Measurements from ENCODE around the gene NME9. TPM values are rescaled to one million over a fixed set of nuclear protein-coding genes. Genes with fewer than 3 reads are reported as not detected.

NME9 gene
- total and polyA plus RNA-seq, 2 donors from 2014 or later = 0.73 to 3.5 TPM

DNA sequence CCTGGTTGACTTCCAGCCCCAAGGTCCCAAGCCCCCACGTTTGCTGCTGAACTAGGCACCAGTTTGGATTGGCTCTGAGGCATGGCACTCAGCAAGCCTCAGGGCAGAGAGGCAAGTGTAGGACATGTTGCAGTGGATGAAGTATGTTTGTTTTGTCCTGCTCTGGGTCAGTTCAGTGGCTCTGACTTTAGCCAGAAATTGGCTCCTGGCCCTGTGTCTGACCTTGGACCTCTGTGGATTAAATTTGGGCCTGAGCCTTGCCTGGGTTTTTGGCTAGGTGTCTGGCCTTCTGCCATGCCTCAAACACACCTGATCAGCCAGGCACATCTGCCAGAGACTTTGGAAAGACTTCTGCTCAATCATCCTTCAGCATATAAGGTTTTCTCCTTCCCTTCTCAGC lies 15.1 kb upstream of the NME9 start:
- no peak for DNase-seq
- intact Hi-C loops (cut with DNase I) = no loop called here
- no peak overlapping the region for H3K9ac ChIP-seq (ENCODE audit: low read length in 3 of 3)
- H3K9me3 ChIP-seq (ENCODE audit: control insufficient read depth in 2 of 3, insufficient read depth in 1 of 3, low read length in 3 of 3) = no peaks in the 10 kb centered on the region
- peaks cover 0 to 9% (median 3%) of the 10 kb centered on the region in 3 donors for H3K4me1 ChIP-seq (ENCODE audit: control insufficient read depth in 2 of 3, insufficient read depth in 2 of 3, low read depth in 1 of 3, low read length in 3 of 3)
- TF ChIP-seq, protein P1, sequence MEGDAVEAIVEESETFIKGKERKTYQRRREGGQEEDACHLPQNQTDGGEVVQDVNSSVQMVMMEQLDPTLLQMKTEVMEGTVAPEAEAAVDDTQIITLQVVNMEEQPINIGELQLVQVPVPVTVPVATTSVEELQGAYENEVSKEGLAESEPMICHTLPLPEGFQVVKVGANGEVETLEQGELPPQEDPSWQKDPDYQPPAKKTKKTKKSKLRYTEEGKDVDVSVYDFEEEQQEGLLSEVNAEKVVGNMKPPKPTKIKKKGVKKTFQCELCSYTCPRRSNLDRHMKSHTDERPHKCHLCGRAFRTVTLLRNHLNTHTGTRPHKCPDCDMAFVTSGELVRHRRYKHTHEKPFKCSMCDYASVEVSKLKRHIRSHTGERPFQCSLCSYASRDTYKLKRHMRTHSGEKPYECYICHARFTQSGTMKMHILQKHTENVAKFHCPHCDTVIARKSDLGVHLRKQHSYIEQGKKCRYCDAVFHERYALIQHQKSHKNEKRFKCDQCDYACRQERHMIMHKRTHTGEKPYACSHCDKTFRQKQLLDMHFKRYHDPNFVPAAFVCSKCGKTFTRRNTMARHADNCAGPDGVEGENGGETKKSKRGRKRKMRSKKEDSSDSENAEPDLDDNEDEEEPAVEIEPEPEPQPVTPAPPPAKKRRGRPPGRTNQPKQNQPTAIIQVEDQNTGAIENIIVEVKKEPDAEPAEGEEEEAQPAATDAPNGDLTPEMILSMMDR (IDR thresholded peaks at IDR 0.05; ENCODE audit: borderline replicate concordance, extremely low read depth, insufficient read depth) = no peak
- no peak overlapping the region for H3K4me3 ChIP-seq (ENCODE audit: low read length in 3 of 3)
- no peaks in the 10 kb centered on the region for H3K36me3 ChIP-seq (ENCODE audit: control insufficient read depth in 2 of 3, insufficient read depth in 3 of 3, low read length in 3 of 3)
- H3K27ac ChIP-seq (ENCODE audit: low read depth in 2 of 2, low read length in 2 of 2) = no peak overlapping the region
- no peak for FAIRE-seq
- H3K27me3 ChIP-seq (ENCODE audit: control insufficient read depth, insufficient read depth, low read length) = no peaks in the 10 kb centered on the region

DNA sequence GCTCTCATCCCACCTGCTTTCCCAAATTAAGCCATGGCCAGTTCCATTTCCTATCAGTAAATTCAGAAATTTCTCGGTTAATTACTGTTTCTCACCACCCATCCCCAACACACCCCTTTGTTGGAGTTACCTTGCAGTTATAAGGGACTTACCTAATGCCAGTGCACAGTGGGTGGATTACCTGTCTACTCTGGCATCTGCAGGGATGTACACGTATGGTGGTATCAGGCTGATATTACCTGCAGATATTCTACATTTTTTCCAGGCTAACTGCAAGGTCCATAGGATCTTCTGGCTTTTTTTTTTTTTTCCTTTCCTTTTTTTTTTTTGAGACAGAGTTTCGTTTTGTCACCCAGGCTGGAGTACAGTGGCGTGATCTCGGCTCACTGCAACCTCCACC lies 10.9 kb upstream of the NME9 start:
- Histone ChIP-seq H3K27me3 (ENCODE audit: control insufficient read depth, insufficient read depth, low read length) (no peaks in the 10 kb centered on the region), H3K9me3 (ENCODE audit: control insufficient read depth in 2 of 3, insufficient read depth in 1 of 3, low read length in 3 of 3) (no peaks in the 10 kb centered on the region), H3K4me3 (ENCODE audit: low read length in 3 of 3) (no peak overlapping the region), H3K36me3 (ENCODE audit: control insufficient read depth in 2 of 3, insufficient read depth in 3 of 3, low read length in 3 of 3) (no peaks in the 10 kb centered on the region), H3K9ac (ENCODE audit: low read length in 3 of 3) (no peak overlapping the region), H3K4me1 (ENCODE audit: control insufficient read depth in 2 of 3, insufficient read depth in 2 of 3, low read depth in 1 of 3, low read length in 3 of 3) (no peaks in the 10 kb centered on the region), H3K27ac (ENCODE audit: low read depth in 2 of 2, low read length in 2 of 2) (no peak overlapping the region)
- intact Hi-C loops (cut with DNase I) = no loop called here
- FAIRE-seq (no peak), DNase-seq (no peak)
- TF ChIP-seq, protein P1 (IDR thresholded peaks at IDR 0.05; ENCODE audit: borderline replicate concordance, extremely low read depth, insufficient read depth) = no peak

DNA sequence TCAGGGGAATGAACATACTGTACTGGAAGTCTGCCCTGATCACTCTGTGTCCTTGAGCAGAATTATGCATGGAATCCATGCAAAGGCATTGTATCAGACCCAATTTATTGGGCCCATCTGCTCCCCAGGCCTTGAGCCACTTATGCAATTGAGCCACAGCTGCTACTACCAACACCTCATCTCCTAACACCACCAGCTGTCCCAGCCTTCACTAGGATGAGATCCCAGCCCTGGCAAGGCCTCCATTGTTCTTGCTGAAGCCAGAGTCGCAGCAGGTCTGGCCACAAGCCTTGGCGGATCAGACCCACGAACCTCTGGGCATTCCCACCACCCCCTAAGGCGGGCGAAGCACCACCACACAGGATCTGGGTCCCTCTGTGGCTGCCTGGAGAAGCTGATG lies 9.2 kb upstream of the NME9 start:
- Histone ChIP-seq H3K4me3 (ENCODE audit: low read length in 3 of 3) (no peak overlapping the region), H3K9ac (ENCODE audit: low read length in 3 of 3) (no peak overlapping the region), H3K36me3 (ENCODE audit: control insufficient read depth in 2 of 3, insufficient read depth in 3 of 3, low read length in 3 of 3) (no peaks in the 10 kb centered on the region), H3K4me1 (ENCODE audit: control insufficient read depth in 2 of 3, insufficient read depth in 2 of 3, low read depth in 1 of 3, low read length in 3 of 3) (no peaks in the 10 kb centered on the region), H3K9me3 (ENCODE audit: control insufficient read depth in 2 of 3, insufficient read depth in 1 of 3, low read length in 3 of 3) (no peaks in the 10 kb centered on the region), H3K27me3 (ENCODE audit: control insufficient read depth, insufficient read depth, low read length) (no peaks in the 10 kb centered on the region), H3K27ac (ENCODE audit: low read depth in 2 of 2, low read length in 2 of 2) (no peak overlapping the region)
- intact Hi-C loops (cut with DNase I) = loop anchor here (10.0 kb wide), 1 partner anchor 86 kb away; no protein-coding TSS in a partner anchor
- DNase-seq (no peak), FAIRE-seq (no peak)
- TF ChIP-seq, protein P1 (IDR thresholded peaks at IDR 0.05; ENCODE audit: borderline replicate concordance, extremely low read depth, insufficient read depth) = no peak

DNA sequence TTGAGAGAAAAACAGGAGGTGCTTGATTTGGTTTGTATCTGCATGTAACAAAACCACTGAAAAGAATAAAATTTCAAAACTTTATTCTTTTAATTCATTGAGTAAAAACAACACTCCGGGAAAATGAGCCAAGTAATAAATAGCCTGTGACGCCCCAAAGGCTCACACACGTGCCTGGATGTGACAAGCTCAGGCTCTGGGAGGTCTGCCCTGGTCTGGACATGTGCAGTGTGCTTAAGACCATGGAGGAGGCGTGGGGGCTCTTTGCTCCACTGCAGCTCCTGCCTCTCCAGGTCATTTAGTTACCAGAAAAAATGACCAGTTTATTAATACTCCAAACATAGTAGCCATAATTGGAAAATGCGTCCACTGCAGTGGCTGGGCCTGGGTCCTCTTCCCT lies 8.6 kb upstream of the NME9 start:
- Histone ChIP-seq H3K9ac (ENCODE audit: low read length in 3 of 3) (no peak overlapping the region), H3K27me3 (ENCODE audit: control insufficient read depth, insufficient read depth, low read length) (no peaks in the 10 kb centered on the region), H3K9me3 (ENCODE audit: control insufficient read depth in 2 of 3, insufficient read depth in 1 of 3, low read length in 3 of 3) (no peaks in the 10 kb centered on the region), H3K27ac (ENCODE audit: low read depth in 2 of 2, low read length in 2 of 2) (no peak overlapping the region), H3K4me1 (ENCODE audit: control insufficient read depth in 2 of 3, insufficient read depth in 2 of 3, low read depth in 1 of 3, low read length in 3 of 3) (no peaks in the 10 kb centered on the region), H3K4me3 (ENCODE audit: low read length in 3 of 3) (no peak overlapping the region), H3K36me3 (ENCODE audit: control insufficient read depth in 2 of 3, insufficient read depth in 3 of 3, low read length in 3 of 3) (no peaks in the 10 kb centered on the region)
- DNase-seq = no peak
- TF ChIP-seq, protein P1 (IDR thresholded peaks at IDR 0.05; ENCODE audit: borderline replicate concordance, extremely low read depth, insufficient read depth) = no peak
- no peak for FAIRE-seq
- intact Hi-C loops (cut with DNase I) = loop anchor here (10.0 kb wide), 1 partner anchor 87 kb away; no protein-coding TSS in a partner anchor

Data from kidney (tissue), 14 donors.